ENCODE results near the gene RPS15. TPM values are rescaled to one million over a fixed set of nuclear protein-coding genes. Genes with fewer than 3 reads are reported as not detected.

RPS15 gene
- total and polyA plus RNA-seq, 4 donors: 296 to 954 (median 414) TPM

DNA sequence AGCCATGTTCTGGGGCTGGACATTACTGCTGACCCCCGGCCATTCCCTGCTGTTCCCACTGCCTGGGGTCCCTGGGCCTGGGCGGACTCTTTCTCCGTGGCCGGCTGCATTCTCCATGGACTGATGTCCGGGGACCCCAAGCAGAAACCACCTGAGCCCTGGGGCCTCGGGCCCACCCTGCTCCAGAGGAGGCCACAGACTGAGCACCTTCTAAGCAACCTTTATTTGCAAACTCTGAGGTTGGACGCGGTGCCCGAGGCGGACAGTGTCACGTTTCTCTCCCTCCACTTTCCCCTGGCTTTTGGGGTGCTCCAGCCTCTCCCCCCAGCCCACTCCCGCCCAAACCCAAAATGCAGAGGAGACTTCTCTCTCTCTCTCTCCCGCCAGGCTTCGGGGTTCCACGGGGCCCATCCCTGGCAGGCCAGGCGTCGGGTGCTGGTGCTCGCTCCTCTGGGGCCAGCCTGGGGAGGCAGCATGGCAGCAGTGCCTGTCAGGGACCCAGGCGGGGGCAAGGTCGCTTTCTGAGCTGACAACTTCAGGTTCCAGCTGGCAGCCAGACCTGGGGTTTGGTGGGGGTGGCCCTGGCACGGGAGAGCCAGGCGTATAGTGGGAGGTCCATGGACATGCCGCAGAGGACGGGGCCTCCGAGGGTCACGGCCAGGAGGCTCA lies 43.2 kb downstream of the RPS15 start:
- H3K27ac ChIP-seq (ENCODE audit: low read depth in 1 of 2, low read length in 2 of 2): no peak overlapping the region
- no peaks in the 10 kb centered on the region for H3K27me3 ChIP-seq (ENCODE audit: control insufficient read depth in 4 of 4, insufficient read depth in 4 of 4, low read length in 3 of 4)
- H3K9ac ChIP-seq (ENCODE audit: low read depth in 1 of 2, low read length in 2 of 2): no peak overlapping the region
- H3K4me1 ChIP-seq (ENCODE audit: control insufficient read depth in 4 of 4, insufficient read depth in 4 of 4, low read length in 3 of 4): peaks cover 2 to 17% (median 8%) of the 10 kb centered on the region in 4 donors
- WGBS: 92% methylated on average over 26 of the region's 26 CpGs
- H3K4me3 ChIP-seq (ENCODE audit: low read depth in 1 of 3, low read length in 3 of 3): no peak overlapping the region
- TF ChIP-seq GABPA (IDR thresholded peaks at IDR 0.05 in 1 of 2, conservative IDR thresholded peaks at IDR 0.05 in 1 of 2) (no peak), RAD21 (IDR thresholded peaks at IDR 0.05) (no peak), FOXA1 (IDR thresholded peaks at IDR 0.05) (no peak), JUND (IDR thresholded peaks at IDR 0.05) (no peak), SP1 (IDR thresholded peaks at IDR 0.05) (no peak), YY1 (IDR thresholded peaks at IDR 0.05) (no peak), RXRA (IDR thresholded peaks at IDR 0.05) (no peak), TAF1 (conservative IDR thresholded peaks at IDR 0.05) (no peak), HNF4A (conservative IDR thresholded peaks at IDR 0.05) (no peak), EGR1 (IDR thresholded peaks at IDR 0.05; ENCODE audit: low read depth in 2 of 2) (no peak), HNF4G (IDR thresholded peaks at IDR 0.05) (no peak), NR2F2 (IDR thresholded peaks at IDR 0.05) (no peak)
- TF ChIP-seq, protein P1, sequence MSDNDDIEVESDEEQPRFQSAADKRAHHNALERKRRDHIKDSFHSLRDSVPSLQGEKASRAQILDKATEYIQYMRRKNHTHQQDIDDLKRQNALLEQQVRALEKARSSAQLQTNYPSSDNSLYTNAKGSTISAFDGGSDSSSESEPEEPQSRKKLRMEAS (IDR thresholded peaks at IDR 0.05): no peak
- TF ChIP-seq, protein P2, sequence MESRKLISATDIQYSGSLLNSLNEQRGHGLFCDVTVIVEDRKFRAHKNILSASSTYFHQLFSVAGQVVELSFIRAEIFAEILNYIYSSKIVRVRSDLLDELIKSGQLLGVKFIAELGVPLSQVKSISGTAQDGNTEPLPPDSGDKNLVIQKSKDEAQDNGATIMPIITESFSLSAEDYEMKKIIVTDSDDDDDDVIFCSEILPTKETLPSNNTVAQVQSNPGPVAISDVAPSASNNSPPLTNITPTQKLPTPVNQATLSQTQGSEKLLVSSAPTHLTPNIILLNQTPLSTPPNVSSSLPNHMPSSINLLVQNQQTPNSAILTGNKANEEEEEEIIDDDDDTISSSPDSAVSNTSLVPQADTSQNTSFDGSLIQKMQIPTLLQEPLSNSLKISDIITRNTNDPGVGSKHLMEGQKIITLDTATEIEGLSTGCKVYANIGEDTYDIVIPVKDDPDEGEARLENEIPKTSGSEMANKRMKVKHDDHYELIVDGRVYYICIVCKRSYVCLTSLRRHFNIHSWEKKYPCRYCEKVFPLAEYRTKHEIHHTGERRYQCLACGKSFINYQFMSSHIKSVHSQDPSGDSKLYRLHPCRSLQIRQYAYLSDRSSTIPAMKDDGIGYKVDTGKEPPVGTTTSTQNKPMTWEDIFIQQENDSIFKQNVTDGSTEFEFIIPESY (IDR thresholded peaks at IDR 0.05): no peak
- TF ChIP-seq, protein P3, sequence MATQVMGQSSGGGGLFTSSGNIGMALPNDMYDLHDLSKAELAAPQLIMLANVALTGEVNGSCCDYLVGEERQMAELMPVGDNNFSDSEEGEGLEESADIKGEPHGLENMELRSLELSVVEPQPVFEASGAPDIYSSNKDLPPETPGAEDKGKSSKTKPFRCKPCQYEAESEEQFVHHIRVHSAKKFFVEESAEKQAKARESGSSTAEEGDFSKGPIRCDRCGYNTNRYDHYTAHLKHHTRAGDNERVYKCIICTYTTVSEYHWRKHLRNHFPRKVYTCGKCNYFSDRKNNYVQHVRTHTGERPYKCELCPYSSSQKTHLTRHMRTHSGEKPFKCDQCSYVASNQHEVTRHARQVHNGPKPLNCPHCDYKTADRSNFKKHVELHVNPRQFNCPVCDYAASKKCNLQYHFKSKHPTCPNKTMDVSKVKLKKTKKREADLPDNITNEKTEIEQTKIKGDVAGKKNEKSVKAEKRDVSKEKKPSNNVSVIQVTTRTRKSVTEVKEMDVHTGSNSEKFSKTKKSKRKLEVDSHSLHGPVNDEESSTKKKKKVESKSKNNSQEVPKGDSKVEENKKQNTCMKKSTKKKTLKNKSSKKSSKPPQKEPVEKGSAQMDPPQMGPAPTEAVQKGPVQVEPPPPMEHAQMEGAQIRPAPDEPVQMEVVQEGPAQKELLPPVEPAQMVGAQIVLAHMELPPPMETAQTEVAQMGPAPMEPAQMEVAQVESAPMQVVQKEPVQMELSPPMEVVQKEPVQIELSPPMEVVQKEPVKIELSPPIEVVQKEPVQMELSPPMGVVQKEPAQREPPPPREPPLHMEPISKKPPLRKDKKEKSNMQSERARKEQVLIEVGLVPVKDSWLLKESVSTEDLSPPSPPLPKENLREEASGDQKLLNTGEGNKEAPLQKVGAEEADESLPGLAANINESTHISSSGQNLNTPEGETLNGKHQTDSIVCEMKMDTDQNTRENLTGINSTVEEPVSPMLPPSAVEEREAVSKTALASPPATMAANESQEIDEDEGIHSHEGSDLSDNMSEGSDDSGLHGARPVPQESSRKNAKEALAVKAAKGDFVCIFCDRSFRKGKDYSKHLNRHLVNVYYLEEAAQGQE (IDR thresholded peaks at IDR 0.05): no peak
- TF ChIP-seq, protein P4, sequence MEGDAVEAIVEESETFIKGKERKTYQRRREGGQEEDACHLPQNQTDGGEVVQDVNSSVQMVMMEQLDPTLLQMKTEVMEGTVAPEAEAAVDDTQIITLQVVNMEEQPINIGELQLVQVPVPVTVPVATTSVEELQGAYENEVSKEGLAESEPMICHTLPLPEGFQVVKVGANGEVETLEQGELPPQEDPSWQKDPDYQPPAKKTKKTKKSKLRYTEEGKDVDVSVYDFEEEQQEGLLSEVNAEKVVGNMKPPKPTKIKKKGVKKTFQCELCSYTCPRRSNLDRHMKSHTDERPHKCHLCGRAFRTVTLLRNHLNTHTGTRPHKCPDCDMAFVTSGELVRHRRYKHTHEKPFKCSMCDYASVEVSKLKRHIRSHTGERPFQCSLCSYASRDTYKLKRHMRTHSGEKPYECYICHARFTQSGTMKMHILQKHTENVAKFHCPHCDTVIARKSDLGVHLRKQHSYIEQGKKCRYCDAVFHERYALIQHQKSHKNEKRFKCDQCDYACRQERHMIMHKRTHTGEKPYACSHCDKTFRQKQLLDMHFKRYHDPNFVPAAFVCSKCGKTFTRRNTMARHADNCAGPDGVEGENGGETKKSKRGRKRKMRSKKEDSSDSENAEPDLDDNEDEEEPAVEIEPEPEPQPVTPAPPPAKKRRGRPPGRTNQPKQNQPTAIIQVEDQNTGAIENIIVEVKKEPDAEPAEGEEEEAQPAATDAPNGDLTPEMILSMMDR (IDR thresholded peaks at IDR 0.05; ENCODE audit: low read depth, low read length, missing input control): no peak
- TF ChIP-seq, protein P5, sequence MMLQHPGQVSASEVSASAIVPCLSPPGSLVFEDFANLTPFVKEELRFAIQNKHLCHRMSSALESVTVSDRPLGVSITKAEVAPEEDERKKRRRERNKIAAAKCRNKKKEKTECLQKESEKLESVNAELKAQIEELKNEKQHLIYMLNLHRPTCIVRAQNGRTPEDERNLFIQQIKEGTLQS (IDR thresholded peaks at IDR 0.05): no peak
- peaks cover 0 to 2% (median 0%) of the 10 kb centered on the region in 4 donors for H3K36me3 ChIP-seq (ENCODE audit: control insufficient read depth in 4 of 4, insufficient read depth in 3 of 4, low read depth in 1 of 4, low read length in 3 of 4)
- no peak for DNase-seq (ENCODE audit: low spot score)
- H3K9me3 ChIP-seq (ENCODE audit: control insufficient read depth in 4 of 4, low read length in 3 of 4): no peaks in the 10 kb centered on the region
